IPS DF 19.7 (cell line): ENCODE measurements around the gene ITPR3.

Source experiments
- DNase-seq: peaks from one replicate; pipeline ENCODE4 v3.0.0-alpha.2; 2013; ENCODE audit warnings: low read depth, low spot score

The ITPR3 gene

DNA sequence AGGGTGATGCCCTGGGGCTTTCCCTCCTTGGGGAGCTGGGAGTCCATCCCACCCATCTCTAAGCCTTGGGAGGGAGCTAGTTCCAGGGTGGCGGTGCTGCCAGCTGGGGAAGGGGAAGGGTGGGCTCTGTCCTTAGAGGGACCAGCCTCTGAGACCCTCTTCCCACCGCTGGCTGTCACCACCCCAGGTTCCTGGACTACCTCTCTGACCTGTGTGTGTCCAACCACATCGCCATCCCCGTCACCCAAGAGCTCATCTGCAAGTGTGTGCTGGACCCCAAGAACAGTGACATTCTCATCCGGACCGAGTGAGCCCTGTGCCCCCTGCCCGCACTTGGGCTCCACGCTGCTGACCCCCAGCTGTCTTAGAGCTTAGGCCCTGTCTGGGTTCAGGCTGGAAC is 47.2 kb downstream of the ITPR3 start:
- no peak for DNase-seq

DNA sequence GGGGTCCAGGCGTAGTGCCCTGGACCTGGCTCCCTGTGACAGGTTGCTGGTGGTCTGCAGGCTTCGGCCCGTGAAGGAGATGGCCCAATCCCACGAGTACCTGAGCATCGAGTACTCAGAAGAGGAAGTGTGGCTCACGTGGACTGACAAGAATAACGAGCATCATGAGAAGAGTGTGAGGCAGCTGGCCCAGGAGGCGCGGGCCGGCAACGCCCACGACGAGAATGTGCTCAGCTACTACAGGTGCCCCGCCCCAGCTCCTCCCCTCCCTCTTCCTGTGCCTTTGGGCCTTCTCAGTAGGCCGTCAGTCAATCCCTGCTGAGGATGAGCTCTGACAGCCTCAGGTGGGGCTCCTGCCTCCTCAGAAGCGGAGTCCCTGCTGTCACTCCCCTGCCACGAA is 47.8 kb downstream of the ITPR3 start:
- DNase-seq: no peak

DNA sequence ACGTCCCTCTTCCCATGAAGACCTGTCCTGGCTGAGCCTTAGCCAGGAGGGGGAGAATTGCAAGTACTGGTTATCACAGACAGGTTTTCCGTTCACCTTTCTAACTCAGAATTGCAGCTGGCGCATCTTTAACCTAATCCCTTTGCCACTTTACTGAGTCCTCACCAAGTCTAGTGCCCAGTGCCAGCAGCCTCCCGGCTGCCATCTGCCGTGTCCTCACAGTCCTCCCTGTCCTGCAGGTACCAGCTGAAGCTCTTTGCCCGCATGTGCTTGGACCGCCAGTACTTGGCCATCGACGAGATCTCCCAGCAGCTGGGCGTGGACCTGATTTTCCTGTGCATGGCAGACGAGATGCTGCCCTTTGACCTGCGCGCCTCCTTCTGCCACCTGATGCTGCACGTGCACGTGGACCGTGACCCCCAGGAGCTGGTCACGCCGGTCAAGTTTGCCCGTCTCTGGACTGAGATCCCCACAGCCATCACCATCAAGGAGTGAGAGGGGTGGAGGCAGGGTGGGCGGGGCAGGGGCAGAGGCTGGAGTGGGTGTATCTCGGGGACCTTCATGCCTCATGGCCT is 49.1 kb downstream of the ITPR3 start:
- DNase-seq: no peak

DNA sequence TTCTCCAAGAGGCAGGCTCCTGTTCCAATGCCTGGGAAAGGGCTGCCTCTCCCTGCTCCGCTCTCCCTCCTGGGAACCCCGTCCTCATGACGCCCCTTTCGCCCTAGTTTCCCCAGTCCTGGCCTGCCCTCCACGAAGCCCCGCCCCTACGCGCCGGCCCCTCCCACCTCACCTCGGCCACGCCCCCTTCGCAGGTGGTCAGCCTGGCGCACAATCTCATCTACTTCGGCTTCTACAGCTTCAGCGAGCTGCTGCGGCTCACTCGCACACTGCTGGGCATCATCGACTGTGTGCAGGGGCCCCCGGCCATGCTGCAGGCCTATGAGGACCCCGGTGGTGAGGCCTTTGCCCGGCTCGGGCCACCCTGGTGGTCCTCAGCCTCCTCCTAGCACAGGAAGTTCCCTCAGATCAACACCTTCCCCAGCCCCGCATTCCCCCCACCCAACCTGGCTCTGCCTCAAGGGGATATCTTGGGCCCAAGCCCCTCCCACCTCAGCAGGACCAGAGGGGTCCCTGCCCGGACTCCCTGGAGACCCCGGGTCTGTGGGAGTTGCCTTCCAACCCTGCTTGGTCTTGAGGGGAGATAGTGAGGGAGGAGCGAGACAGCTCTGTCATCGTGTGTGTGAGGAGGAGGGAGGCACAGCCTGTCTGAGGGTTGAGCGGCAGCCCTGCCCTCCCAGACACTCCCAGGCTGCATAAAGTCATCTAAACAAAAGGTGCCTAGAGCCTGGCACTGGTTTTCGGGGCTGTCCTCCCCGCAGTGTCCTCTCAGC is 50.0 kb downstream of the ITPR3 start:
- DNase-seq: no peak

DNA sequence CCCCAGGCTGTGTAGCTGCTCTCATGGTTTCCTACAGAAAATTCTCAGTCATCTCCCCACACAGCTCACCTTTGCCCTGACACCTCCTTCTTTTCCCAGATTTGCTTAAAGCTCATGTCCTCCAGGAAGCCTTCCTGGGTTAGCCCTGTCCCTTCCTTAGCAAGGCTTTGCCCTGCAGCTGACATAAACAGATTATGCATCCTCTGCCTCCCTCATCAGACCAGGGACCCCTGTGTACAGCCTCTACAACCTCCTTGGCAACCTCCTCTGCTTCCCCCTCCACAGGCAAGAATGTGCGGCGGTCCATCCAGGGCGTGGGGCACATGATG is 50.6 kb downstream of the ITPR3 start:
- DNase-seq: no peak

DNA sequence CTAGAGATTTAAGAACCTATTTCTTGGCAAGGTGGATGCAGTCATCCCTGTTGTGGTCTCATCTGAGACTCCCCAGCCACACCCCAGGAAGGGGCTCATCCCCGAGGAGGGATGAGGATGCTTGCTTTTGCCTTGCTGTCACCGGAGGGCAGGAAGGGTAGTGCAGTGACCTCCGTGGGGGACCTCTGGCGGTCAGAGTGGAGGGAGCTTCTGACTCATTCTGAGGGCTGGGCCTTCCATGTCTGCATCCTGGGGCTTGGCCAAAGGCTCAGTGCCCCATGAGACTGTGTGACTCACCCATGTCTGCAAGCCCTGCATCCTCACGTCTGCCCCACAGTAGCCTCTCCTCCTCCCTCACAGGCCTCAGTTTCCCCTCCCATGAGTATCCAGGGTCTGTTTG is 51.7 kb downstream of the ITPR3 start:
- no peak for DNase-seq

DNA sequence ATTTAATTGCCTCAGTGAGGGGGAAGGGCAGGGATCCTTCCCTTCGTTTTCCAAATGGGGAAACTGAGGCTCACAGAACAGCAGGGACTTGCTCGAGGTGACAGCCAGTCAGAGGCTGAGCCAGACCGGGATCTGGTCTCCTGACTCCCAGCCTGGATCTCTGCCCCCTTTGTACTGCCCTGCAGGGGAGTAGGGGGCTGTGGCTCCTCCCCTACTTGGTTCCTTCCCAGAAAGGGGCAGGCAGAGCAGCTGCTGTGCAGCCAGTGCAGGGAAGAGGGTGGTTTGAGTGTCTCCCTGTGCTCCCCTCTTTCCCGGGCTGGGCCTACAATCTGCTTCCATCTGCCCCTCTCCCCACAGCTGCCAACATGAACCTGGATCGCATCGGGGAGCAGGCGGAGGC is 52.7 kb downstream of the ITPR3 start:
- DNase-seq: no peak

DNA sequence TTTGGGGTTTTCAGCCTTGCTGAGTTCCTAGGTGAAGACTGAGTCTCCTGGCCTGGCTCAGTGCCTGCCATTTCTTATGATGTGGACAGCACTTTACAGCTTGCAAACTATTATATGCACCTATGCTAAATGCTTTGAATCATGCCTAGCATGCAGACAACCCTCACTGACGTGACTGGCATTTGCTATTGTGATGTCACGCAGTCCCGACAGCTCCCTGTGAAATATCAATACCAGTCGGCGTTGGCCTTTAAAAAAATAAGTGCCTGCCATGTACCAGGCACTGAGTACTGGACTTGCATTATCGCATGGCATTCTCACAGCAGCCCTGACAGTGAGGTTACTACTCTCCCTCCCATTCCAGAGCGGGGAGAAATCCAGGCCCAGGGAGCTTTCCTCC is 54.8 kb downstream of the ITPR3 start:
- no peak for DNase-seq

DNA sequence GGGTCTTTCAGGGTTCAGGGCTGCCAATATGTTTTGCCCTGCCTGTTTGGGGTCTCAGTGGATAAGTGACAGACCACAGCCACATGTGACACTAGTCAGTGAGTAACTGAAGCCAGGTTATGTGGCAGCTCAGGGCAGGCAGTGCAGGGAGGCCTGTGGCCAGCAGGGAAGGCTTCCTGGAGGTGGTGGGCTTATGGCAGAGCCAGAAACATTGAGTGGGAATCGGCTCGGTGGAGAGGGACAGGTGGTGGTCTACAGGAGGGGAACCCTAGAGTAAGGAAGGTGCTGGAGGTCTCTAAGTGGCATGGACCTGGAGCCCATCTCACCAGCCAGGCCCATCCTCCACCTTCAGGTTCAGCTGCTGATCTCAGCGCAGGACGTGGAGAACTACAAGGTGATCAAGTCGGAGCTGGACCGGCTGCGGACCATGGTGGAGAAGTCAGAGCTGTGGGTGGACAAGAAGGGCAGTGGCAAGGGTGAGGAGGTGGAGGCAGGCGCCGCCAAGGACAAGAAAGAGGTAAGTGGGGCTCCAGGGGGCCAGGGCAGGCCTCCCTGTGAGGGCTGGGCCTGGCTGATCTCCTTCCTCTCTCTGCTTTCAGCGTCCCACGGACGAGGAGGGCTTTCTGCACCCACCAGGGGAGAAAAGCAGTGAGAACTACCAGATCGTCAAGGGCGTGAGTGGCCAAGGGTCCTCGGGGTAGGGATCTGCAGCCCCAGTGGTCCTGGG is 55.5 kb downstream of the ITPR3 start:
- DNase-seq: no peak

DNA sequence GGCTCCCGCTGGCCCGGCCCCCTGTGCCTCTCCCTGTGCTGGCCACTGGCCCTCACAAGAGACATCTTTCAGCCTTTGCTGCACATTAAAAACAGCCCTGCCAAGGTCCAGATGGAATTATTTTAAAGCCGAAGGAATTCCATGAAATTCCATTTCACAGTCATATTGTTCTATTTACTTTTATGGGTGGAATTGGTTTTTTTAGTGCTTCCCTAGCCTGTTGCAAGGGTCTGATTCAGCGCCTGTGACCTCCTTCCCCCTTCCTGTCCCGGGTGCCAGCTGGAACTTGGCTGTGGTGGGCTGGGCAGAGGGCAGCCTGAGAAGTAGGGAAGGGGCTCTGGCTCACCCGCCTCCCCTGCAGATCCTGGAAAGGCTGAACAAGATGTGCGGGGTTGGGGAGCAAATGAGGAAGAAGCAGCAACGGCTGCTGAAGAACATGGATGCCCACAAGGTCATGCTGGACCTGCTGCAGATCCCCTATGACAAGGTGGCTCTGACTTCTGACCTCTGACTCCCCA is 56.1 kb downstream of the ITPR3 start:
- no peak for DNase-seq

DNA sequence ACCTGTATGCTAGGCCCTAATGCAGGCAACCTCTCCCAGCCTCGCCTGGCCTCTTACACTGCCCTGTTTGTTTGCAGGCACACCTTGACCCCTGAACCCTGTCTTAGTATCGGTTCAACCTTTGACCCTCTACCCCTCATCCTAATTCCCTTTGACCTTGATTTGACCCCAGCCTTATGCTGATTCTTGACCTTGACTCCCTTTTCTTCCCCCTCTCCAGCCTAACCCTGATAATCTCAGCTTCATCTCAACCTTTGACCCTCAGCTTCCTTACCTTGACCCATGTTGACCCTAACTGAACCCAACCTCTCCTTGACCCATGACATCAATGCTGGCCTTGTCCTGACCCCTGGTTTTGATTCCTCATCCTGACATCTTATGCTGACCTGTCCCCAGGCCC is 56.6 kb downstream of the ITPR3 start:
- DNase-seq: no peak

DNA sequence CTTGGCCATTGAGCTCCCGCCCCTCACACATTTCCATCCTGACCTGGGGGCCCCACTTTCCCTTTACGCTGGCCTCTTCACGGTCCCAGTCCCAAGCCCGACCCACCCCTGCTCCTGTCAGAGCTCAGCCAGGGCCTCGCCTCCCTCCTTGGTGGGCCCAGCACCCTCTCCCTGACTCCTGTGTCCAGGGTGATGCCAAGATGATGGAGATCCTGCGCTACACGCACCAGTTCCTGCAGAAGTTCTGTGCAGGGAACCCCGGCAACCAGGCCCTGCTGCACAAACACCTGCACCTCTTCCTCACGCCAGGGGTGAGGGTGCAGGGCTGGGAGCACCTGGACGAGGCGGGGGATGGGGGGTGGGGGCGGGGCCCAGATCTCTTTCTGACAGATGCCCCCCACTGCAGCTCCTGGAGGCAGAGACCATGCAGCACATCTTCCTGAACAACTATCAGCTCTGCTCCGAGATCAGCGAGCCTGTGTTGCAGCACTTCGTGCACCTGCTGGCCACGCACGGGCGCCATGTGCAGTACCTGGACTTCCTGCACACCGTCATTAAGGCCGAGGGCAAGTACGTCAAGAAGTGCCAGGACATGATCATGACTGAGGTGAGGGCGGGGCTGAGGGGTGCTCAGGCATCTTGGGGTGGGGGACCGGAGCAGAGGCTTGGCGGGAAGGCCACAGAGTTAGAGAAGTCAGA is 57.3 kb downstream of the ITPR3 start:
- DNase-seq: no peak

DNA sequence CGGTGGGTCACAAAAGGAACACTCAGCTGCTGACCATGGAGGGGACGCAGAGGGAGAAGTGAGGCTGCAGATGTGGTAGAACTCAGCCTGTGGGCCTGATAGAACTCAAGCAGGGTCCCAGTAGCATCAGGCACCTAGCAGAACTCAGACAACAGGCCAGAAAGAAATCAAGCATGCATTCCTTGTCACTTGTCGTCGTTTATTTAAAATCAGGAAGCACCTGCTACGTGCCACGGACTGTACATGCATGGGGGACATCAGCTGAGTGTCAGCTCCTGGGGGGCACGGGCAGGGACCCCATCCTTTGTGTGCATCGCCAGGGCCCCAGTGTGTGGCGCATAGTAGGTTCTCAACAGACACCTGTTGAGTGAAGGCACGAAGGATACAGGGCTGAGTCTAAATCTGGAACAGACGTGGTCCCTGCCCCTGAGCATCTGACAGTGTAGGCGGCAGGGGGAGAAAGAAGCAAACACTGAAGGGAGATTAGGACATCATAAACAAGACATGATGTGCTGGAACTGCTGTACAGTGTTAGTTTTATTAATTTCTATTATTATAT is 57.9 kb downstream of the ITPR3 start:
- DNase-seq: no peak

DNA sequence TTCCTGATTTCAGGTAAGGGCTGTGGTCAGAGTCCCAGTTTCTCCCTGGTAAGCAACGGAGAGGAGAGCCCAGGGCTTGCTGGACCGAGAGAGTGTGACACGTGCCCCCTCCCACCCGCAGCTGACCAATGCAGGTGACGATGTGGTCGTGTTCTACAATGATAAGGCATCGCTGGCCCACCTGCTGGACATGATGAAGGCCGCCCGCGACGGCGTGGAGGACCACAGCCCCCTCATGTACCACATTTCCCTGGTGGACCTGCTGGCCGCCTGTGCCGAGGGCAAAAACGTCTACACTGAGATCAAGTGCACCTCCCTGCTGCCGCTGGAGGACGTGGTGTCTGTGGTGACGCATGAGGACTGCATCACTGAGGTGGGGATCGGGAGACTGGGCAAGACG is 58.6 kb downstream of the ITPR3 start:
- DNase-seq: no peak

DNA sequence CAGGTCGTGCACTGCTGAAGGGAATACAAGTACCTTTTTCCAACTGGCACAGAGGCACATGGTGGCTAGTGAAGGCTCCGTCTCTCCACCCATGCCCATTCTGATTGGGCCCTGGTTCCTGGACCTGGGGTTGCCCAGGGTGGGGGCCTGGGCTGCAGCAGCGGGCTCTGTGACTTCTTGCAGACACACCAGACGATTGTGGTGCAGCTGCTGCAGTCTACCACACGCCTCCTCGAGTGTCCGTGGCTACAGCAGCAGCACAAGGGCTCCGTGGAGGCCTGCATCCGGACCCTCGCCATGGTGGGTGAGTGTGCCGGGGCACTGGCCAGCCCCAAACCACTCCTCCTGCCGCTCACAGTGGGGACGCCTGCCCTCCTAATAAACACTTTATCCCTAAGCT is 61.2 kb downstream of the ITPR3 start:
- DNase-seq: no peak

DNA sequence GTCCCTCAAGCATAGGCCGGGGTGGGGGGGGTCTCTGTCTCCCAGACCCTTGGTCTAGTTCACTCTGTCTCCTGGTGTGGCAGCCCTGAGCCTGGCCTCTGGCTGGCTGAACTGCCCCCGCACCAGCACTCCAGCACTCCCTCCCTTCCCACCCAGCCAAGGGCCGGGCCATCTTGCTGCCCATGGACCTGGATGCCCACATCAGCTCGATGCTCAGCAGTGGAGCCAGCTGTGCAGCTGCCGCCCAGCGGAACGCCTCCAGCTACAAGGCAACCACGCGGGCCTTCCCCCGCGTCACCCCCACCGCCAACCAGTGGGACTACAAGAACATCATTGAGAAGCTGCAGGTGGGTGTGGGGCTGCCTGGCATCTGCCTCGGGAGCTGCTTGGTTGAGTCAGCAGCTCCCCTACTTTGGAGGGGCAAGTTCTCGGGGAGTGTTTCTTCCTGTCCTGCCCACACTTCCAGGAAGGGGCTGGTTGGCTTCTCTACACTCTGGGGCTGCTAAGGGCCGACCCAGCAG is 62.0 kb downstream of the ITPR3 start:
- no peak for DNase-seq

DNA sequence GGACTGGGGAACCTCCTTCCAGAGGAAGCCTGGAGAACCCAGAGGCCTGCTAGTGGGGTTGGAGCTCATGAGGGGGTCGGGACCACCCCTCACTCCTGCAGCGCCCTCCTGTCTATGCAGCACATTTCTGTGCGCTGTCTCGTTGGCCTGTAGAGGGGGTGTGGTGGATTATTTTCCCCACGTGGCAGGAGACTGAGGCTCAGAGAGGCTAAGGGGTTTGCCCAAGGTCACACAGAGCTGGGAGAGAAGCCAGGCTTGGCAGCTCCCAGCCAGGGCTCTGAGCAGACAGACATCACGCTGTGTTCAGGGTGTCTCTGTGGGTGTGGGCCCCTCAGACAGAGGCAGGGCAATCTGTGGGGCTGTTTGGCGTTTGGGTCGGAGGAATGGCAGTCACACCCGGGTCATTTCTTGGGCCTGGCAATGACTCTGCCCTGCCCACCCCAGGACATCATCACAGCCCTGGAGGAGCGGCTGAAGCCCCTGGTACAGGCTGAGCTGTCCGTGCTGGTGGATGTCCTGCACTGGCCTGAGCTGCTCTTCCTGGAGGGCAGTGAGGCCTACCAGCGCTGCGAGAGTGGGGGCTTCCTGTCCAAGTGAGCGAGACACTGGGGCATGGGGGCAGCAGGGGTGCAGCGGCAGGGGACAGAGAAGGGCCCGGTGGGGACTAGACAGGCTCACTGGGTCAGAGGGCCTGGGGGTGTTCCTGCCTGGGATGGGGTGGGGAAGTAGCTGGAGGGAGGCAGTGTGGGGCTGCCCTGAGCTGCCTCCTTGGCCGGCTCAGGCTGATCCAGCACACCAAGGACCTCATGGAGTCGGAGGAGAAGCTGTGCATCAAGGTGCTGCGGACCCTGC is 62.7 kb downstream of the ITPR3 start:
- DNase-seq: no peak

DNA sequence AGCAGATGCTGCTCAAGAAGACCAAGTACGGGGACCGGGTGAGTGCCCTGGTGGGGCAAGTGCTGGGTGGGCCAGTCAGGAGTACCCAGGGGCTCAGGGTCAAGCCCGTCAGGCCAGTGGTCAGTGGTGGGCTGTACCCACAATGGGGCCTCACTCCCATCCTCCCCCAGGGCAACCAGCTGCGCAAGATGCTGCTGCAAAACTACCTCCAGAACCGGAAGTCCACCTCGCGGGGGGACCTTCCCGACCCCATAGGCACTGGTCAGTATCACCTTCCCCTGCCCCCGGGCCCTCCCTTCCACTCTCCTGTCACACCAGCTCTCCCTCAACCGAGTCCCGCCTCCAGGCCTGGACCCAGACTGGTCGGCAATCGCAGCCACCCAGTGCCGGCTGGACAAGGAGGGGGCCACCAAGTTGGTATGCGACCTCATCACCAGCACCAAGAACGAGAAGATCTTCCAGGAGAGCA is 63.3 kb downstream of the ITPR3 start:
- DNase-seq: no peak

DNA sequence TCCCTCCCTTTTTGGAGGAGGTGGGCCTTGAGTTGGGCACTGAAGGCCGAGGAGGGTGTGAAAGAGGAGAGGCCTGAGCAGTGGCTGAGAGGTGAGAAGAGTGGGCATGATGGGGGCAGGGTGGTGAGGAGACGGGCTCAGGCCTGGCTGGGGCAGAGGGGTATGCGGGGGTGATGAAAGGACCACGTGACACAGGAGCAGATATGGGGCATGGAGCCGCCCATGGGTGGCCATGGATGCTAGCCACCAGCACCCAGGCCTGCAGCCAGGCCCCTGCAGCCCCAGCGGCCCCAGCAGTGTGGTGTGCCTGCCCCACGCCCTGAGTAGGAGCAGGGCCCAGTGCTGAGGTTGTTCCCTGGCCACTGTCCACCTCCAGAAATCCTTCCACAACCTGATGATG is 63.9 kb downstream of the ITPR3 start:
- DNase-seq: no peak

DNA sequence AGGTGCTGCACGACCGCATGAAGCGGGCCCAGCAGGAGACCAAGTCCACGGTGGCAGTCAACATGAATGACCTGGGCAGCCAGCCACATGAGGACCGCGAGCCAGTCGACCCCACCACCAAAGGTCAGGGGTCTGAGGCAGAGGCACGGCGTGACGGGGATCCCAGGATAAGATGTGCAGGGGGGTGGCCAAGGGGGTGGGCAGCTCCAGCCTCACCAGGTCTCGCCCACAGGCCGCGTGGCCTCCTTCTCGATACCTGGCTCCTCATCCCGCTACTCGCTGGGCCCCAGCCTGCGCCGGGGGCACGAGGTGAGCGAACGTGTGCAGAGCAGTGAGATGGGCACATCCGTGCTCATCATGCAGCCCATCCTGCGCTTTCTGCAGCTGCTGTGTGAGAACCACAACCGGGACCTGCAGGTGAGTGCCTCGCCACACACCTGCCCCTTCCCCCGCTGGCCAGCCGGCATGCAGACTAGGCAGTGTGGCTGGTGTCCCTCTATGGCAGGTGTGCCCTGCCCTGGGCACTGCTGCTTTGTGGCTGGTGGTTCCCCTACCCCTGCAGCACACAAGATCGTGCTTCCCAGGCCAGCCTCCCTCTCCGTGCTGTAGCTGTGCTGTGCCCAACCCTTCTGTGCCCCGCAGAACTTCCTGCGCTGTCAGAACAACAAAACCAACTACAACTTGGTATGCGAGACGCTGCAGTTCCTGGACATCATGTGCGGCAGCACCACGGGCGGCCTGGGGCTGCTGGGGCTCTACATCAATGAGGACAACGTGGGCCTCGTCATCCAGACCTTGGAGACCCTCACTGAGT is 64.5 kb downstream of the ITPR3 start:
- no peak for DNase-seq
